Suprapubic skin (tissue), 4 donors: ENCODE measurements around the gene CAMK1. TPM values are rescaled to one million over a fixed set of nuclear protein-coding genes. Genes with fewer than 3 reads are reported as not detected.

ENCODE experiments used
- DNase-seq, 2 donors: peaks; one replicate each; pipeline ENCODE4 v3.0.0-alpha.2; 2019; ENCODE audit warnings: low spot score in 2 of 2
- H3K27ac ChIP-seq: fragments of 200-600 bp; sonication (generic); one replicate; pipeline ENCODE4 v1.5.1; 2019
- H3K27me3 ChIP-seq: fragments of 200-600 bp; sonication (generic); one replicate; pipeline ENCODE4 v1.5.1; 2019
- H3K36me3 ChIP-seq: fragments of 200-600 bp; sonication (generic); one replicate; pipeline ENCODE4 v1.5.1; 2019
- H3K4me1 ChIP-seq: fragments of 200-600 bp; sonication (generic); one replicate; pipeline ENCODE4 v1.5.1; 2019
- H3K4me3 ChIP-seq: fragments of 200-600 bp; sonication (generic); one replicate; pipeline ENCODE4 v1.5.1; 2019; ENCODE audit warnings: mild to moderate bottlenecking
- H3K9me3 ChIP-seq: fragments of 200-600 bp; sonication (generic); one replicate; pipeline ENCODE4 v1.5.1; 2019
- EP300 ChIP-seq: sonication (generic); formaldehyde crosslinking; IDR thresholded peaks from one replicate; pipeline ENCODE4 v1.6.1; 2017; ENCODE audit warnings: antibody characterized with exemption
- POLR2A ChIP-seq, 2 donors: fragments of 450-650 bp; IDR thresholded peaks; one replicate each; pipeline ENCODE4 v1.6.1; 2017; ENCODE audit warnings: antibody characterized with exemption in 2 of 2, mild to moderate bottlenecking in 2 of 2, moderate library complexity in 2 of 2
- POLR2AphosphoS5 ChIP-seq, 3 donors: sonication (generic); formaldehyde crosslinking; IDR thresholded peaks; one replicate each; pipeline ENCODE4 v1.6.1; 2017; ENCODE audit warnings: antibody characterized with exemption in 3 of 3
- WGBS: methylation state at CpG from one replicate; pipeline ENCODE4 v1.1.5; 2018; 5-methylcytosine and 5-hydroxymethylcytosine counted together
- total RNA-seq, 4 donors: library from RNA; depleted of rRNA; stranded (reverse); fragments of >200 nt; gene quantifications; one replicate each; pipeline ENCODE4 v1.1.0, GENCODE V29; 2016
- TF ChIP-seq, protein P1 (sequence below), 2 donors: fragments of 200-600 bp in 1 of 2; fragments of 450-650 bp in 1 of 2; sonication (generic) in 1 of 2; IDR thresholded peaks; one replicate each; pipeline ENCODE4 v1.5.1; 2016 to 2019; ENCODE audit warnings: antibody characterized with exemption in 2 of 2, mild to moderate bottlenecking in 1 of 2, moderate library complexity in 1 of 2

Gene CAMK1
- total RNA-seq, 4 donors from 2014 or later = 3.3 to 13.0 (median 5.2) TPM

DNA sequence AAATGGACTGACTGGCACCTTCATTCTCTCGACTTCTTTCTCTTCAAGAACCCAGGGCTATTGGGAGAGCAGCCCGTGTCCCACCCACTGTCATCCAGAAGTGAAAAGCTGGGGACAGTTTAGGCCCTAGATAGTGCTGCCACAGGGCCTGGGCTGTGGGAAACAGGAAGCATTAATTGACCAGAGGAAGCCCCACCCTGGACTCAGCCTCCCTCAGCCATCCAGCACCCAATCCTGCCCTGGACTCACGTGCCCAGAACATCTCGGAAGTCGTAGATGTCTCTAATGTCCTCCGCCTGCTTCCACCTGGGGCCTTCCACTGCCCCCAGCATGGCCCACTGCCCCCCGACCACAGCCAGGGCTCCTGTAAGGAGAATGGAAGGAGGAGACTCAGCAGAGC is 2.3 kb downstream of the CAMK1 start:
- no peak for DNase-seq
- Histone ChIP-seq H3K9me3 (no peaks in the 10 kb centered on the region), H3K4me3 (no peak overlapping the region), H3K27ac (no peak overlapping the region), H3K4me1 (peaks cover 36% of the 10 kb centered on the region), H3K36me3 (peaks cover 13% of the 10 kb centered on the region), H3K27me3 (no peaks in the 10 kb centered on the region)
- TF ChIP-seq, protein P1, sequence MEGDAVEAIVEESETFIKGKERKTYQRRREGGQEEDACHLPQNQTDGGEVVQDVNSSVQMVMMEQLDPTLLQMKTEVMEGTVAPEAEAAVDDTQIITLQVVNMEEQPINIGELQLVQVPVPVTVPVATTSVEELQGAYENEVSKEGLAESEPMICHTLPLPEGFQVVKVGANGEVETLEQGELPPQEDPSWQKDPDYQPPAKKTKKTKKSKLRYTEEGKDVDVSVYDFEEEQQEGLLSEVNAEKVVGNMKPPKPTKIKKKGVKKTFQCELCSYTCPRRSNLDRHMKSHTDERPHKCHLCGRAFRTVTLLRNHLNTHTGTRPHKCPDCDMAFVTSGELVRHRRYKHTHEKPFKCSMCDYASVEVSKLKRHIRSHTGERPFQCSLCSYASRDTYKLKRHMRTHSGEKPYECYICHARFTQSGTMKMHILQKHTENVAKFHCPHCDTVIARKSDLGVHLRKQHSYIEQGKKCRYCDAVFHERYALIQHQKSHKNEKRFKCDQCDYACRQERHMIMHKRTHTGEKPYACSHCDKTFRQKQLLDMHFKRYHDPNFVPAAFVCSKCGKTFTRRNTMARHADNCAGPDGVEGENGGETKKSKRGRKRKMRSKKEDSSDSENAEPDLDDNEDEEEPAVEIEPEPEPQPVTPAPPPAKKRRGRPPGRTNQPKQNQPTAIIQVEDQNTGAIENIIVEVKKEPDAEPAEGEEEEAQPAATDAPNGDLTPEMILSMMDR (IDR thresholded peaks at IDR 0.05) = no peak
- TF ChIP-seq POLR2A (IDR thresholded peaks at IDR 0.05) = no peak
- TF ChIP-seq EP300 = no peak
- no peak for TF ChIP-seq POLR2AphosphoS5 (IDR thresholded peaks at IDR 0.05)
- 67% methylated on average over 7 of the region's 7 CpGs for WGBS

DNA sequence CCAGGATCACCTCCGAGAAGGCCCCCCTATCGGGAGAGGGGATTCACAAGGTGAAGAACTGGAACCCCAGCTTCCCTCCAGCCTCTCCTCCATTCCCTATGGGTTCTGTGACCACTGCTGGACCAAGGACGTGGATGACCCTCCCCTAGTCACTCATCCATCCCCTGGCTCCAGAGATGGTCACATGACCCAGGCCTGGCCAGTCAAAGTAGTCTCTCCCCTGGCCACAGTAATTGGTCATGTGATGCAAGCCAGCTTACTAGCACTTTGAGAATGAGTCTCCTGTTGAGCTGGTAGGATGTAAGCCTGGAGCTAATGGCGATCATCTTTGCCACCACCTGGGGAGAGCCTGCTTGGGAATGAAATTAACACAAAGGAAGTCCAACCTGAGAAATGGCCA is 3.9 kb downstream of the CAMK1 start:
- Histone ChIP-seq H3K36me3 (peaks cover 26% of the 10 kb centered on the region), H3K27me3 (no peaks in the 10 kb centered on the region), H3K9me3 (no peaks in the 10 kb centered on the region), H3K4me1 (peaks cover 36% of the 10 kb centered on the region), H3K4me3 (no peak overlapping the region), H3K27ac (no peak overlapping the region)
- DNase-seq = no peak
- TF ChIP-seq EP300 (no peak), POLR2A (IDR thresholded peaks at IDR 0.05) (no peak), POLR2AphosphoS5 (IDR thresholded peaks at IDR 0.05) (no peak)
- TF ChIP-seq, protein P1 (IDR thresholded peaks at IDR 0.05) = no peak
- 97% methylated on average over 4 of the region's 4 CpGs for WGBS

DNA sequence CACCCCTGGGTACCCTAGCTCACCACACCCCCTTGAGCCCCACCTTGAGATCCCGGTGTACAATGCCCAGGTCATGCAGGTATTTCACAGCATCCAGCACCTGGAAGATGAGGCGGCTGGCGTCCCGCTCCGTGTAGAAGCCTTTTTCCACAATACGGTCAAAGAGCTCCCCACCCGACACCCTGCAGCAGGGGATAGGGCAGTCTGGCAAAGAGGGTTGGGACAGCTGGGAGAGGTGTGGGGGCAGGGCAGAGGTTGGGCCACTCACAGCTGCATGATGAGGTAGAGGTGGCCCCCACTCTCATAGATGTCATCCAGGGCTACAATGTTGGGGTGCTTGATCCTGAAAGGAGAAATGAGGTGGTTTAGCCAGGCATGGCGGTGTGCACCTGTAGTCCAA is 6.9 kb downstream of the CAMK1 start:
- H3K36me3 ChIP-seq = peaks cover 54% of the 10 kb centered on the region
- TF ChIP-seq POLR2A (IDR thresholded peaks at IDR 0.05) (no peak), EP300 (no peak), POLR2AphosphoS5 (IDR thresholded peaks at IDR 0.05) (no peak)
- TF ChIP-seq, protein P1 (IDR thresholded peaks at IDR 0.05) = no peak
- no peak for DNase-seq
- H3K27ac ChIP-seq = no peak overlapping the region
- 90% methylated on average over 8 of the region's 8 CpGs for WGBS
- H3K9me3 ChIP-seq = no peaks in the 10 kb centered on the region
- peaks cover 7% of the 10 kb centered on the region for H3K4me1 ChIP-seq
- no peaks in the 10 kb centered on the region for H3K27me3 ChIP-seq
- H3K4me3 ChIP-seq = no peak overlapping the region

DNA sequence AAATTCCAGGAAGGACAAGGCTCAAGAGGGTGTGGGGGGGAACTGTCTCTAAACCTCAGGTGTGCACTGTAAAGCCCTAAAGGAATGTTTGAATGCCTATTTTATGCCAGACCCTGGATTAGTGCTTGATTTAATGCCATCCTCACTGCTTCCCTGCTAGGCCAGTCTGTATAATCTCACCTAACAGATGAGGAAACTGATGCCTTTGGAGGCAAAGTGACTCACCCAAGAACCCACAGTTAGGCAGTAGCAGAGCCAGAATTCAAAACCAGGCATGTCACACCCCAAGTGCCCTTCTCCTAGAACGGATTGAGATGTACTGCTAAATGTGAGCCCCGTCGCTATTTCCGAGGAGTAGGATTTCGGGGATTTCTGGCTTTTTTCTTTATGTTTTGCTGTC is 7.8 kb downstream of the CAMK1 start:
- no peaks in the 10 kb centered on the region for H3K9me3 ChIP-seq
- H3K27me3 ChIP-seq = no peaks in the 10 kb centered on the region
- no peak overlapping the region for H3K27ac ChIP-seq
- DNase-seq = no peak
- 91% methylated on average over 5 of the region's 5 CpGs for WGBS
- peaks cover 63% of the 10 kb centered on the region for H3K36me3 ChIP-seq
- TF ChIP-seq, protein P1 (IDR thresholded peaks at IDR 0.05) = no peak
- TF ChIP-seq EP300 (no peak), POLR2A (IDR thresholded peaks at IDR 0.05) (no peak), POLR2AphosphoS5 (IDR thresholded peaks at IDR 0.05) (no peak)
- no peaks in the 10 kb centered on the region for H3K4me1 ChIP-seq
- H3K4me3 ChIP-seq = no peak overlapping the region

DNA sequence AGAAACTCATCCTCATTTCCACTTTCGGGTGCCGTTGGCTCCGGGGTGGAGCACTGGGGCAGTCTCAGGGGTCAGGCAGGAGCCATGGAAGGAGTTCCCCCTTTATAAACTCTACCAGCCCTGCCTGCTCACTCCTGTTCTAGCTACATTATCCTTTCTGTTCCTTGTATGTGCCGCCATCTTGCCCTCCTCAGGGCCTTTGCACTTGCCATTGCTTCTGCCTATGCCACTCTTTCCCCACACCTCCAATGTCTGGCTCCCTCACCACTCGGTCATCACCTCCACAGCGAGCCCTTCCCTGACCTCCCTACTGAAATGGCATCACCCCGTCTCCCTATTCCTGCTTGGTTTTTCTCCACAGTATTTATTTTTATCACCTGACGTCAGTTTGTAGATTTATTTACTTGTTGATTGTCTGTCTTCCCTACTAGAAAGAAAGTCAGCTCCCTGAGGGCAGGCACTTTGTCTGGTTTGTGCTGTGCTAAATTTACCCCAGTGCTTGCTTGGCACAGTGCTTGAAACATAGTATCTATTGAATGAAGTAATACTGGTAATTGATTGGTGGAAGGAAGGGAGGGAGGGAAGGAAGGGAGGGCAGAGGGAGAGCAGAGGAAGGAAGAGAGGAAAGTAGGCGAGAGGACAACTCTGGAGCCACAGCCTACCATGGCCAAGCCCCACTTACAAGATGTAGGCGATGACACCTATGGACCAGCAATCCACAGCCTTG is 8.8 kb downstream of the CAMK1 start:
- H3K4me1 ChIP-seq = no peaks in the 10 kb centered on the region
- H3K4me3 ChIP-seq = no peak overlapping the region
- no peaks in the 10 kb centered on the region for H3K9me3 ChIP-seq
- no peak overlapping the region for H3K27ac ChIP-seq
- no peak for TF ChIP-seq POLR2AphosphoS5 (IDR thresholded peaks at IDR 0.05)
- TF ChIP-seq, protein P1 (IDR thresholded peaks at IDR 0.05) = no peak
- TF ChIP-seq EP300 = no peak
- no peak for TF ChIP-seq POLR2A (IDR thresholded peaks at IDR 0.05)
- no peaks in the 10 kb centered on the region for H3K27me3 ChIP-seq
- DNase-seq = no peak
- peaks cover 73% of the 10 kb centered on the region for H3K36me3 ChIP-seq
- WGBS = 91% methylated on average over 10 of the region's 10 CpGs
